Natural killer cell (primary cell): ENCODE results near the gene KLK13. TPM values are rescaled to one million over a fixed set of nuclear protein-coding genes. Genes with fewer than 3 reads are reported as not detected.

ENCODE experiments used
- ATAC-seq, 3 donors: fragments of 150-1000 bp in 2 of 3; fragments of 200-7000 bp in 1 of 3; cut with Tn5 transposase; 1 replicate in 1 of 3; 2 replicates in 2 of 3; pipeline ENCODE4 v1.10.0; 2021; ENCODE audit warnings: mild to moderate bottlenecking in 2 of 3, moderate library complexity in 2 of 3
- DNase-seq, 2 donors: peaks; one replicate each; pipeline versions ENCODE4 v3.0.0 to v3.0.0-alpha.2; 2013 to 2021; ENCODE audit warnings: mixed read lengths in 1 of 2
- H3K27ac ChIP-seq: one replicate; pipeline ENCODE4 v1.5.1; 2013; ENCODE audit warnings: mild to moderate bottlenecking, low read length
- H3K27me3 ChIP-seq: one replicate; pipeline ENCODE4 v1.6.1; 2013; ENCODE audit warnings: low read length; ENCODE audit not compliant: control insufficient read depth, insufficient read depth
- H3K36me3 ChIP-seq: one replicate; pipeline ENCODE4 v1.6.1; 2013; ENCODE audit warnings: low read length; ENCODE audit not compliant: control insufficient read depth, insufficient read depth
- H3K4me1 ChIP-seq: one replicate; pipeline ENCODE4 v1.6.1; 2013; ENCODE audit warnings: low read length; ENCODE audit not compliant: control insufficient read depth, insufficient read depth
- H3K4me3 ChIP-seq: one replicate; pipeline ENCODE4 v1.5.1; 2013; ENCODE audit warnings: low read length
- H3K9me3 ChIP-seq: one replicate; pipeline ENCODE4 v1.6.1; 2013; ENCODE audit warnings: low read length; ENCODE audit not compliant: control insufficient read depth, insufficient read depth
- H3K27ac Mint-ChIP-seq, 2 donors: one replicate each; pipeline ENCODE4 v1.8.0; 2022; ENCODE audit warnings: mild to moderate bottlenecking in 2 of 2, mixed read lengths in 2 of 2, moderate library complexity in 1 of 2
- H3K27me3 Mint-ChIP-seq, 2 donors: one replicate each; pipeline ENCODE4 v1.8.0; 2022; ENCODE audit warnings: low read depth in 2 of 2, mixed read lengths in 2 of 2
- H3K36me3 Mint-ChIP-seq: one replicate; pipeline ENCODE4 v1.8.0; 2022; ENCODE audit warnings: mixed read lengths
- H3K4me1 Mint-ChIP-seq, 2 donors: one replicate each; pipeline ENCODE4 v1.8.0; 2022; ENCODE audit warnings: mixed read lengths in 2 of 2
- H3K4me3 Mint-ChIP-seq: one replicate; pipeline ENCODE4 v1.8.0; 2022; ENCODE audit warnings: mild to moderate bottlenecking, moderate library complexity, mixed read lengths
- H3K9me3 Mint-ChIP-seq, 2 donors: one replicate each; pipeline ENCODE4 v1.8.0; 2022; ENCODE audit warnings: mixed read lengths in 2 of 2
- WGBS: methylation state at CpG from one replicate; pipeline ENCODE4 v1.1.7; 2013; ENCODE audit warnings: missing lambda C conversion rate; ENCODE audit not compliant: insufficient coverage; 5-methylcytosine and 5-hydroxymethylcytosine counted together
- intact Hi-C: fragments of 100-400 bp; cut with micrococcal nuclease; formaldehyde crosslinking; loops from one replicate; pipeline ENCODE4 v1.14.2; 2022
- total RNA-seq, 4 donors: library from RNA; stranded (reverse); fragments of 120-200 nt in 1 of 4; gene quantifications; one replicate each; pipeline versions ENCODE4 v1.2.3 to v1.2.4, GENCODE V29; 2013 to 2022
- TF ChIP-seq, protein P1 (sequence below): fragments of 200-600 bp; IDR thresholded peaks from one replicate; pipeline ENCODE4 v1.8.0; 2022; ENCODE audit warnings: antibody characterized with exemption

KLK13 gene
- total RNA-seq, 3 donors from 2014 or later (not counting 1 experiment from before 2014, with no cell fraction given), result not detected

- H3K4me1 Mint-ChIP-seq, result no peaks in the 10 kb centered on the region
- no peaks in the 10 kb centered on the region for H3K9me3 Mint-ChIP-seq
- Histone ChIP-seq H3K36me3 (no peaks in the 10 kb centered on the region), H3K27me3 (peaks cover 5% of the 10 kb centered on the region), H3K4me3 (no peak overlapping the region), H3K27ac (no peak overlapping the region), H3K4me1 (no peaks in the 10 kb centered on the region), H3K9me3 (no peaks in the 10 kb centered on the region)
- H3K36me3 Mint-ChIP-seq, result no peaks in the 10 kb centered on the region
- H3K27me3 Mint-ChIP-seq, result peaks cover 7 to 35% of the 10 kb centered on the region in 2 donors
- WGBS, result 60% methylated on average over 13 of the region's 14 CpGs
- TF ChIP-seq, protein P1, sequence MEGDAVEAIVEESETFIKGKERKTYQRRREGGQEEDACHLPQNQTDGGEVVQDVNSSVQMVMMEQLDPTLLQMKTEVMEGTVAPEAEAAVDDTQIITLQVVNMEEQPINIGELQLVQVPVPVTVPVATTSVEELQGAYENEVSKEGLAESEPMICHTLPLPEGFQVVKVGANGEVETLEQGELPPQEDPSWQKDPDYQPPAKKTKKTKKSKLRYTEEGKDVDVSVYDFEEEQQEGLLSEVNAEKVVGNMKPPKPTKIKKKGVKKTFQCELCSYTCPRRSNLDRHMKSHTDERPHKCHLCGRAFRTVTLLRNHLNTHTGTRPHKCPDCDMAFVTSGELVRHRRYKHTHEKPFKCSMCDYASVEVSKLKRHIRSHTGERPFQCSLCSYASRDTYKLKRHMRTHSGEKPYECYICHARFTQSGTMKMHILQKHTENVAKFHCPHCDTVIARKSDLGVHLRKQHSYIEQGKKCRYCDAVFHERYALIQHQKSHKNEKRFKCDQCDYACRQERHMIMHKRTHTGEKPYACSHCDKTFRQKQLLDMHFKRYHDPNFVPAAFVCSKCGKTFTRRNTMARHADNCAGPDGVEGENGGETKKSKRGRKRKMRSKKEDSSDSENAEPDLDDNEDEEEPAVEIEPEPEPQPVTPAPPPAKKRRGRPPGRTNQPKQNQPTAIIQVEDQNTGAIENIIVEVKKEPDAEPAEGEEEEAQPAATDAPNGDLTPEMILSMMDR, result no peak
- intact Hi-C loops, result no loop called here
- H3K4me3 Mint-ChIP-seq, result no peak overlapping the region
- DNase-seq (no peak), ATAC-seq (no peak)
- H3K27ac Mint-ChIP-seq, result no peak overlapping the region
Measured at GRCh38 chr19:51027126-51027806, 37.6 kb downstream of the KLK13 start.

- 83% methylated on average over 11 of the region's 11 CpGs for WGBS
- Histone ChIP-seq H3K27ac (no peak within 1 kb of the TSS), H3K9me3 (no peaks in the 10 kb centered on the region), H3K36me3 (no peaks in the 10 kb centered on the region), H3K4me3 (no peak within 1 kb of the TSS), H3K4me1 (no peaks in the 10 kb centered on the region), H3K27me3 (peaks cover 5% of the 10 kb centered on the region)
- Mint-ChIP-seq H3K4me3 (no peak within 1 kb of the TSS), H3K4me1 (no peaks in the 10 kb centered on the region), H3K27me3 (peaks cover 7 to 32% of the 10 kb centered on the region in 2 donors), H3K9me3 (no peaks in the 10 kb centered on the region), H3K27ac (no peak within 1 kb of the TSS), H3K36me3 (no peaks in the 10 kb centered on the region)
- ATAC-seq (no peak), DNase-seq (no peak)
- intact Hi-C loops, result no loop called here
- TF ChIP-seq, protein P1, result no peak
Measured at GRCh38 chr19:51026554-51026831, 38.4 kb downstream of the KLK13 start, which contains the start of gene KLK11. TSS of gene KLK11 (minus strand) at chr19:51026616. CDS start at chr19:51025631, 985 bp downstream.

DNA sequence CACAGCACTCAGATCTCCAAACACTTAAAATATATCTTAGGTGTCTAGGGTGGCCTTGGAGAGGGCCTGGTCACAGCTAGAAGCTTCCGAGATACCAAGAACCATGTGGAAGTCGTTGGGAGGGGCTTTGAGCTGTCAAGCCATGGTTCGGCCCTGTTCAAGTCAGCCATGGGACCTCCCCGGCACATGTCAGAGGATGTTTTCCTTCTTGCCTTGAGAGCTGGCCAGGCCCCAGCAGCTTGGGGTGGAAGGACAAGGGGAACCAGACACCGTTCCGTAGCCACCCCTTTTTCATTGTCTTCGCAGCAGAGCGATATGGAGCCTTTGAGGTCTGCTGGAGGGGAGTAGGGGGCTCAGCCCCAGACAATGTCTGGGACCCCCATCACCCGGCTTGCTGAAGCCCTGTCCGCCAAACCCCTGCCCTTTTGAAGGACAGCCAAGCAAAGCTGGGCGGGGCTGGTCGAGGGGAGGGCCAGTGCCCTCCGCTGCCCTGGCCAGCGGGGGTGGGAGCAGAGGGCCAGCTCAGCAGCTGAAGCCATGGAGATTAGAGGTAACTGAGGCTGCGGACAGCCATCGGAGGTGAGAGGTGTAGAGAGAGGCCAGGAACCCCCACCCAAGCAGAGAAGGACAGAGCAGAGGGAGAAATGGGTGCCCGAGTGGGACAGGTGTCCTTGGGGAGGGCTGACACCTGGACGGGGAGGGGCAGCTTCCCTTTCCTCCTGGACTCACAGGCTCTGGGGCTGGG, 38.9 kb downstream of the KLK13 start:
- H3K4me3 Mint-ChIP-seq, result no peak overlapping the region
- peaks cover 5 to 26% of the 10 kb centered on the region in 2 donors for H3K27me3 Mint-ChIP-seq
- Histone ChIP-seq H3K27ac (no peak overlapping the region), H3K4me3 (no peak overlapping the region), H3K27me3 (peaks cover 5% of the 10 kb centered on the region), H3K4me1 (no peaks in the 10 kb centered on the region), H3K9me3 (no peaks in the 10 kb centered on the region), H3K36me3 (no peaks in the 10 kb centered on the region)
- ATAC-seq (no peak), DNase-seq (no peak)
- TF ChIP-seq, protein P1, result no peak
- no peaks in the 10 kb centered on the region for H3K4me1 Mint-ChIP-seq
- intact Hi-C loops, result no loop called here
- no peaks in the 10 kb centered on the region for H3K9me3 Mint-ChIP-seq
- no peak overlapping the region for H3K27ac Mint-ChIP-seq
- WGBS, result 69% methylated on average over 18 of the region's 18 CpGs
- no peaks in the 10 kb centered on the region for H3K36me3 Mint-ChIP-seq
